SK-N-SH (cell line): ENCODE data around the gene ADRM1.

Source experiments
- CHD2 ChIP-seq: fragments of 150-350 bp; IDR thresholded peaks from 2 replicates; pipeline ENCODE4 v1.6.1; 2018; ENCODE audit warnings: low read length; ENCODE audit not compliant: partially characterized antibody
- EP300 ChIP-seq, 2 experiments: IDR thresholded peaks; 2 replicates each; pipeline versions ENCODE4 v1.4.0 to v1.6.1; 2012; ENCODE audit warnings: borderline replicate concordance in 1 of 2, low read depth in 1 of 2, low read length in 1 of 2
- GABPA ChIP-seq: IDR thresholded peaks from 2 replicates; pipeline ENCODE4 v1.4.0; 2012; ENCODE audit warnings: low read depth, mild to moderate bottlenecking
- POLR2AphosphoS5 ChIP-seq: IDR thresholded peaks from 2 replicates; pipeline ENCODE4 v1.6.1; 2012; ENCODE audit warnings: low read depth, low read length
- RAD21 ChIP-seq: IDR thresholded peaks from 2 replicates; pipeline ENCODE4 v1.6.1; 2012; ENCODE audit warnings: mild to moderate bottlenecking, low read length
- USF1 ChIP-seq: IDR thresholded peaks from 2 replicates; pipeline ENCODE4 v1.4.0; 2012; ENCODE audit warnings: low read depth, borderline replicate concordance
- YY1 ChIP-seq: IDR thresholded peaks from 2 replicates; pipeline ENCODE4 v1.4.0; 2012; ENCODE audit warnings: low read depth, mild to moderate bottlenecking
- TF ChIP-seq, protein P1 (sequence below): fragments of 200-600 bp; sonication (generic); IDR thresholded peaks from 2 replicates; pipeline ENCODE4 v1.6.1; 2017; ENCODE audit warnings: antibody characterized with exemption, mild to moderate bottlenecking, moderate library complexity

DNA sequence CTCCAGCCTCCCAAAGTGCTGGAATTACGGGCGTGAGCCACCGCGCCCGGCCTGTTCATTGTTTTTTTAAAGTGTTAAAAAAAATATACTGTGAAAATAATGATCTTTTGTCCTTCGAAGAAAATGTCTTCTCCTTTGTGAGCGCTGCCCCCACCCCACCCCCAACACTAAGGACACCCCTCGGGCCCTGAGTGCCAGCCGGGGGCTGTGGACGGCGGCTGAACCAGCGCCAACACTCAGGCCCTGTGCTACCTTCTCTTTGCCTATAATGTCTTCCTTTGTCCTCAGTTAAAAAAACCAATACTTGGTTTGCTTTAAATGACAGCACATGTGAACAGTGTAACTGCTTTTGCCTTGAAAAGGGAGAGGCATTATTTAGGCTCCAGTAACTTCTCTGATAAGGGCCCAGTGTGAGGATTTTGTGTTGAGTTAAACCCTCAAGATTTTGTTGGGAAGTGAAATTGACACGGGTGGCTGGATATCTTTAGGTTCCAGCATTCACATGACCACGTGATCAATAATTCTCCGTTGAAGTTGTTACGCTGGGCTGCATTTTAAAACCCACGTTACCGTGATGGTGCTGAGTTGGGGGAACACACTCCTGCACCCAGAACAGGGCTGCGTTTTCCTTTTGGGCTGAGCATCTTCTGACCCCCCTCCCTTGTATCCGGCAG lies 9.5 kb upstream of the ADRM1 start:
- no peak for TF ChIP-seq GABPA
- TF ChIP-seq POLR2AphosphoS5 = no peak
- TF ChIP-seq, protein P1, sequence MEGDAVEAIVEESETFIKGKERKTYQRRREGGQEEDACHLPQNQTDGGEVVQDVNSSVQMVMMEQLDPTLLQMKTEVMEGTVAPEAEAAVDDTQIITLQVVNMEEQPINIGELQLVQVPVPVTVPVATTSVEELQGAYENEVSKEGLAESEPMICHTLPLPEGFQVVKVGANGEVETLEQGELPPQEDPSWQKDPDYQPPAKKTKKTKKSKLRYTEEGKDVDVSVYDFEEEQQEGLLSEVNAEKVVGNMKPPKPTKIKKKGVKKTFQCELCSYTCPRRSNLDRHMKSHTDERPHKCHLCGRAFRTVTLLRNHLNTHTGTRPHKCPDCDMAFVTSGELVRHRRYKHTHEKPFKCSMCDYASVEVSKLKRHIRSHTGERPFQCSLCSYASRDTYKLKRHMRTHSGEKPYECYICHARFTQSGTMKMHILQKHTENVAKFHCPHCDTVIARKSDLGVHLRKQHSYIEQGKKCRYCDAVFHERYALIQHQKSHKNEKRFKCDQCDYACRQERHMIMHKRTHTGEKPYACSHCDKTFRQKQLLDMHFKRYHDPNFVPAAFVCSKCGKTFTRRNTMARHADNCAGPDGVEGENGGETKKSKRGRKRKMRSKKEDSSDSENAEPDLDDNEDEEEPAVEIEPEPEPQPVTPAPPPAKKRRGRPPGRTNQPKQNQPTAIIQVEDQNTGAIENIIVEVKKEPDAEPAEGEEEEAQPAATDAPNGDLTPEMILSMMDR = no peak
- TF ChIP-seq CHD2 = no peak
- TF ChIP-seq YY1 = no peak
- TF ChIP-seq EP300 (IDR thresholded peaks at IDR 0.05; ENCODE audit: borderline replicate concordance in 1 of 2, low read depth in 1 of 2, low read length in 1 of 2) = no peak
- no peak for TF ChIP-seq RAD21
- no peak for TF ChIP-seq USF1
